ENCODE data around the gene PON2.

Gene PON2

DNA sequence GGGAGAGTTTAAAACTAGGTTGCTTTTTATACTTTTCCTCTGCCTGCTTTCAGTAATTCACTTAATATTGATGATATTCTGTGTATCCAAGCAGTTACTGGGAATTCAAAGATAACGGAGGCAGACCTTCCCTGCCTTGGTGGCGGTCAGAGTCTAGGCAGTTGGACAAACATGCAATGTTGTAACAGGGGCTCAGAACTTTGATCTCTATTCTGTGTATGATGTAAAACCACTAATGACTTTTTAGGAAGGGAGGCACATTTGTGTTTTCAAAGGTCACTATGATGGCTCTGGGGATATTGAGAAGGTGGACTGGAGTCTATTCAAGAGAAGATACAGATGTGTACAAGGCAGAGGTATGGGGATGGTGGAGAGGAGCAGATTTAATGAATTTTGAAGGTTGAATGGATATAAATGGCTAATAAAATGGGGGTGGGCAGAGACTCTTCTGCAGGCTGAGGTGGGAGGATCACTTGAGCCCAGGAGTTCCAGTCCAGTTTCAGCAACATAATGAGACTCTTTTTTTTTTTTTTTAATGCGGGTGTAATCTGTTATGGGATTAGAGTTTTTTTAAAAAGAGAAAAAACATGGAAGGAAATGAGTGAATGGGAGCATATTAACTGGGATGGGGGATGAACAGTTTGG lies 5.7 kb upstream of the PON2 start:
- Histone ChIP-seq H3K4me3 (ENCODE audit: low read depth in 1 of 2, low read length in 2 of 2) (no peak overlapping the region), H3K27ac (ENCODE audit: low read depth, low read length) (no peak overlapping the region), H3K36me3 (ENCODE audit: insufficient read depth, low read length) (no peaks in the 10 kb centered on the region), H3K9me3 (ENCODE audit: low read length) (no peaks in the 10 kb centered on the region), H3K9ac (ENCODE audit: low read length) (no peak overlapping the region), H3K27me3 (ENCODE audit: control insufficient read depth in 1 of 2, insufficient read depth in 2 of 2, low read length in 2 of 2) (no peaks in the 10 kb centered on the region), H3K4me1 (ENCODE audit: insufficient read depth, low read length) (no peaks in the 10 kb centered on the region)

DNA sequence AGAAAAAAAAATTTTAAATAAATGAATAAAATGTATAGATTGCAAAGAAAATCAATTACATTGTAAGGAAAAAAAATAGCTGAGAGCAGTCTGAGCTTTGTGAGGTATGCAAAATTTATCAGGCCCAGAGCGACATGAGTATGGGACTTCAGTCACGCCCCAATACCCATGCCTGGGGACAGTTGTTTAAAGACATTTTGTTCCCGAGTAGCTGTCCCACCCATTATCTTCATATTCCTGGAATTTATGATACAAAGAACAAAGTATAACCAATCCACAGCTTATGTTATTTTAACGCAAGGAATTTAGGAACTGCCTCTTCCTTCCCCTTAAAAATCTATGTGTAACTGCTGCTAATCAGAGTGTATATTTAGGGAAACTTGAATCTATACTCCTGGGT lies 1.6 kb upstream of the PON2 start:
- no peak overlapping the region for H3K4me3 ChIP-seq (ENCODE audit: low read depth in 1 of 2, low read length in 2 of 2)
- H3K27ac ChIP-seq (ENCODE audit: low read depth, low read length) = no peak overlapping the region
- no peak overlapping the region for H3K9ac ChIP-seq (ENCODE audit: low read length)
- no peaks in the 10 kb centered on the region for H3K27me3 ChIP-seq (ENCODE audit: control insufficient read depth in 1 of 2, insufficient read depth in 2 of 2, low read length in 2 of 2)
- H3K36me3 ChIP-seq (ENCODE audit: insufficient read depth, low read length) = no peaks in the 10 kb centered on the region
- H3K4me1 ChIP-seq (ENCODE audit: insufficient read depth, low read length) = peaks cover 5% of the 10 kb centered on the region
- H3K9me3 ChIP-seq (ENCODE audit: low read length) = no peaks in the 10 kb centered on the region

DNA sequence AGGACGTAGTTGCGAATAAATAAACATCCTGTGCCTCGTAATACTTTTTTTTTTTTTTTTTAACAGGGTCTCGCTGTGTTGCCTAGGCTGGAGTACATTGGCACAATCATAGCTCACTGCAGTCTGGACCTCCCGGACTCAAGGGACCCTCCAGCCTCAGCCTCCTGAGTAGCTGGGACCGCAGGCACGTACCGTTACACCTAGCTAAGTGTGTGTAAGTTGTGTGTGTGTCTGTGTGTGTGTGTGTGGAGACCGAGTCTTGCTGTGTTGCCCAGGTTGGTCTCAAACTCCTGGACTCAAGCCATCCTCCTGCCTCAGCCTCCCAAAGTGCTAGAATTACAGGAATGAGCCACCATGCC lies 573 bp upstream of the PON2 start:
- H3K4me1 ChIP-seq (ENCODE audit: insufficient read depth, low read length) = peaks cover 5% of the 10 kb centered on the region
- no peaks in the 10 kb centered on the region for H3K27me3 ChIP-seq (ENCODE audit: control insufficient read depth in 1 of 2, insufficient read depth in 2 of 2, low read length in 2 of 2)
- peak overlapping the region; percentile 78 for H3K27ac ChIP-seq (ENCODE audit: low read depth, low read length)
- no peaks in the 10 kb centered on the region for H3K9me3 ChIP-seq (ENCODE audit: low read length)
- peak overlapping the region; percentile 96 for H3K9ac ChIP-seq (ENCODE audit: low read length)
- H3K4me3 ChIP-seq (ENCODE audit: low read depth in 1 of 2, low read length in 2 of 2) = peak overlapping the region; percentile 45 to 87
- no peaks in the 10 kb centered on the region for H3K36me3 ChIP-seq (ENCODE audit: insufficient read depth, low read length)

DNA sequence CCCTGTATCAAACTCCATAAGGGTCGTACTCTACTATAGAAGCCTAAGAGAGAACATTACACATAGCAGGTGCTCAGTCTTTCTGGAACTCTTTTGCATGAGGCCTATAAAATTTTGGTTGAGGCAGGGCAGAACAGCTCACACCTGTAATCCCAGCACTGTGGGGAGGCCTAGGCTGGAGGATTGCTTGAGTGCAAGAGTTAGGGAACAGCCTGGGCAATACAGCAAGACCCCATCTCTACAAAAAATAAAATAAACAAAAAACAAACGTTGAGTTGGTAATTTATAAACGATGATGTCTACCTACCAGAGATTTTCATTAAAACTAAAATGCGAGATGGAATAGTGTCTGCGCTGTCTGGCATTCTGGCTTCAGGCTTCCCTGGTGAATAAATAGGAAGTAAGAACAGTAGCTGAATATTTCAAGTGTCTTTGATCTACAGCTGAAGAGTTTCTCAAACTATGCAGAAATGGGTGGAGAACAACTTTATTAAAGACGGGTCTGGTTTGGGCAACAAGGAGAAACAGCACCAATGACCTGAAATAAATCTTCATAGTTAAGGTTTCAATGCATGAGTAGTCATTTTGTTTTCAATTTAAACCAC lies 774 bp downstream of the PON2 start:
- H3K27ac ChIP-seq (ENCODE audit: low read depth, low read length) = peak overlapping the region; percentile 78
- peaks cover 5% of the 10 kb centered on the region for H3K4me1 ChIP-seq (ENCODE audit: insufficient read depth, low read length)
- no peaks in the 10 kb centered on the region for H3K36me3 ChIP-seq (ENCODE audit: insufficient read depth, low read length)
- no peaks in the 10 kb centered on the region for H3K27me3 ChIP-seq (ENCODE audit: control insufficient read depth in 1 of 2, insufficient read depth in 2 of 2, low read length in 2 of 2)
- no peaks in the 10 kb centered on the region for H3K9me3 ChIP-seq (ENCODE audit: low read length)
- H3K9ac ChIP-seq (ENCODE audit: low read length) = peak overlapping the region; percentile 96
- peak overlapping the region; percentile 45 to 87 for H3K4me3 ChIP-seq (ENCODE audit: low read depth in 1 of 2, low read length in 2 of 2)

DNA sequence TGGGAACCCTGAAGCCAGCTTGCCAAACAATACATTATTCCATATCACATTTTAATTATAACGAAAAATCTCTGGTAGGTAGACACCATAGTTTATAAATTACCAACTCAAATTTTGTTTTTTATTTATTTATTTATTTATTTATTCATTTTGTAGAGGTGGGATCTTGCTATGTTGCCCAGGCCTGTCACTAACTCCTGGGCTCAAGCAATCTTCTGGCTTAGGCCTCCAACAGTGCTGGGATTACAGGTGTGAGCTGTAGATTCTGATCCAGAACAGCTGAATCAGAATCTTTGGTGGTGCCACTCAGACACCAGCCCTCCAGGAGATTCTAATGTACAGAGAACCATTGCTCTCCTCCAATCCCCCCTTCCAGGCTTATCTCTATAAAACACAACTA lies 1.7 kb downstream of the PON2 start:
- no peaks in the 10 kb centered on the region for H3K36me3 ChIP-seq (ENCODE audit: insufficient read depth, low read length)
- H3K4me1 ChIP-seq (ENCODE audit: insufficient read depth, low read length) = peaks cover 5% of the 10 kb centered on the region
- no peak overlapping the region for H3K9ac ChIP-seq (ENCODE audit: low read length)
- H3K9me3 ChIP-seq (ENCODE audit: low read length) = no peaks in the 10 kb centered on the region
- H3K4me3 ChIP-seq (ENCODE audit: low read depth in 1 of 2, low read length in 2 of 2) = no peak overlapping the region
- no peak overlapping the region for H3K27ac ChIP-seq (ENCODE audit: low read depth, low read length)
- no peaks in the 10 kb centered on the region for H3K27me3 ChIP-seq (ENCODE audit: control insufficient read depth in 1 of 2, insufficient read depth in 2 of 2, low read length in 2 of 2)

DNA sequence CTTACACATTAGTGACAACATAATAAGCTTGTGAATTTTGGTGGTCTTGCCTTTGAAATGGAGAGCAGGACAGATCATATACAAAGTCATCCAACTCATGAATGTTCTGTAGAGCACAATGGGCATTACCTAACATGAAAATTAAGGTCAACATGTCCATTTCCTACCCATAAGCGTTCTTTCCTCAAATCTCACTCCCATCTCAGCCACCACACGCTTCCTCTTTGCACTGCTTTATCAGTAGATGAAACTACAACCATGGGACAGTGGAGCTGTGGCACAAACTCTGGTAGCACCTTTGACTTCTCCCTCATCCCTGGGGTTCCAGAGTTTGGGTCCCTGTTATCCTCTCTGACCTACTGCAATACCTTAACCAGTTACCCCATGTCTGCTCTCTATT lies 2.2 kb downstream of the PON2 start:
- no peaks in the 10 kb centered on the region for H3K36me3 ChIP-seq (ENCODE audit: insufficient read depth, low read length)
- no peak overlapping the region for H3K4me3 ChIP-seq (ENCODE audit: low read depth in 1 of 2, low read length in 2 of 2)
- no peaks in the 10 kb centered on the region for H3K27me3 ChIP-seq (ENCODE audit: control insufficient read depth in 1 of 2, insufficient read depth in 2 of 2, low read length in 2 of 2)
- no peaks in the 10 kb centered on the region for H3K9me3 ChIP-seq (ENCODE audit: low read length)
- peaks cover 5% of the 10 kb centered on the region for H3K4me1 ChIP-seq (ENCODE audit: insufficient read depth, low read length)
- H3K27ac ChIP-seq (ENCODE audit: low read depth, low read length) = no peak overlapping the region
- H3K9ac ChIP-seq (ENCODE audit: low read length) = no peak overlapping the region

DNA sequence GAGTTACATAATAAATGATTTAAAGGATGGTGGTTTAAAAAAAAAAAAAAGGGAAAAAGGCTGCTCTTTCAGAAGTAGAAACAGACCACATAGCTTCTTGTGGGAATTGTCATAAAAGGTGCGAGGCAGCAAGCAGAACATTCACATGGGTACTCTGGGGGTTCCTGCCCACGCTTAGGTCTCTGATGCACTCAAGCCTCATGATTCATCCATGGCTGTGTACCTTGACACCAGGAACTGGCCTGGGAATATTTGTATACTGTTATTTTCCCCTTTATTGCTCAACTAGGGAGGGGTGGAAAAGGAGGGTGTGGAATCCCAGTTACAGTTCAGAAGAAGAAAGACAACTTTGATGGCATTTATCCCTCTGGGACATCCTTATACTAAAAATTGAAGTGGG lies 4.0 kb downstream of the PON2 start:
- no peaks in the 10 kb centered on the region for H3K9me3 ChIP-seq (ENCODE audit: low read length)
- no peak overlapping the region for H3K9ac ChIP-seq (ENCODE audit: low read length)
- peaks cover 5% of the 10 kb centered on the region for H3K4me1 ChIP-seq (ENCODE audit: insufficient read depth, low read length)
- no peak overlapping the region for H3K27ac ChIP-seq (ENCODE audit: low read depth, low read length)
- no peaks in the 10 kb centered on the region for H3K27me3 ChIP-seq (ENCODE audit: control insufficient read depth in 1 of 2, insufficient read depth in 2 of 2, low read length in 2 of 2)
- H3K4me3 ChIP-seq (ENCODE audit: low read depth in 1 of 2, low read length in 2 of 2) = no peak overlapping the region
- no peaks in the 10 kb centered on the region for H3K36me3 ChIP-seq (ENCODE audit: insufficient read depth, low read length)

DNA sequence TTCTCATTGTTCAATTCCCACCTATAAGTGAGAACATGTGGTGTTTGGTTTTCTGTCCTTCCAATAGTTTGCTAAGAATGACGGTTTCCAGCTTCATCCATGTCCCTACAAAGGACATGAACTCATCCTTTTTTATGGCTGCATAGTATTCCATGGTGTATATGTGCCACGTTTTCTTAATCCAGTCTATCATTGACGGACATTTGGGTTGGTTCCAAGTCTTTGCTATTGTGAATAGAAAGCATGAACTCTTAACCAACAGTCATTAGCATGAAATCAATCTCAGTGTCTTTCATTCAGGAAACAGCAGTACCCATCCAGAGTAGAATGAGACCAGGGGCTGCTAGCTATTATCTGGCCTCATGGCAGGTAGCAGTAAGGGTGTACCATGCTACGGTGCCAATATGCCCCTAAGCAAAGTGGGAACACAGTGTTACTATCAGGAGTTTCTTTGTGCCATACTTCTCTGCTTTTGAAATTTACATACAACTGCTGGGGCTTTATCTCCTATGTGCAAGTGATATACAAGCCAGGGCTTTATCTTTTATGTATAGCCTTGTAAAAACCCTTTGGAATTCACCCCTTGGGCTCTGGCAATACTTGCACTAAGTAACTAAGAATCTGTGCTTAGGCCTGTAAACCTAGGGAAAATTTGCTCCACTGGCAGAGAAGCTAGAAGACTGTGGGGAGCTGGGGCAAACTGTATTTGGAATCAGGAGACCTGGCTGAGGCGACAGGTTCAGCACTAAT lies 5.4 kb downstream of the PON2 start:
- H3K36me3 ChIP-seq (ENCODE audit: insufficient read depth, low read length) = no peaks in the 10 kb centered on the region
- H3K27ac ChIP-seq (ENCODE audit: low read depth, low read length) = no peak overlapping the region
- H3K9me3 ChIP-seq (ENCODE audit: low read length) = no peaks in the 10 kb centered on the region
- peaks cover 9% of the 10 kb centered on the region for H3K4me1 ChIP-seq (ENCODE audit: insufficient read depth, low read length)
- H3K27me3 ChIP-seq (ENCODE audit: control insufficient read depth in 1 of 2, insufficient read depth in 2 of 2, low read length in 2 of 2) = no peaks in the 10 kb centered on the region
- no peak overlapping the region for H3K4me3 ChIP-seq (ENCODE audit: low read depth in 1 of 2, low read length in 2 of 2)
- no peak overlapping the region for H3K9ac ChIP-seq (ENCODE audit: low read length)

DNA sequence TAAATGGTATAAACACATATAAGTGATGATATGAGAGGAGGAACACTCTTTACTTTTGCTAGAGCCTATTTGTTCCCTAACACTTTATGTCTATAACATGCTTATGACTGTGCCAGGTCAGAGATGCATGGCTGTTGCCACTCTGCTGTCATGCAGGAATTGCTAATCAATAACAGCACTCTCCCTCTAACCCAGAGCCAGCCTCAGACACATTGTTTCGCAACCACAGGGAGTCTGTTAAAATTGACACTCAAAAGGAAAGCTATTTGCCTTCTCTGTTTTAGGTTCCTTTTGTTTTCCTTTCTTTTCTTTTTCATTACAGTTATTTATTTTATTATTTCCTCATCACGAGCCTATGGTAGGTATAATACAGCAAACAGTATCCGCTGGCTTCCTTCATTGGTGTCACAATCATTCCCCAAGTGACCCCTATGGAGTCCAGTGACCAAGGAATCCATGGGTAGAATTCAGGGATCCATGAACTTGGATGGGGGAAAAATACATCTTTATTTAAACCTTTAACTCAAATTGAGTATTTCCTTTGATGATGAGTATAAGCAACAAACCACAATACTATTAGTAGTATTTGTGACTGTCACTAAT lies 6.8 kb downstream of the PON2 start:
- H3K4me3 ChIP-seq (ENCODE audit: low read depth in 1 of 2, low read length in 2 of 2) = no peak overlapping the region
- H3K27ac ChIP-seq (ENCODE audit: low read depth, low read length) = no peak overlapping the region
- peaks cover 4% of the 10 kb centered on the region for H3K4me1 ChIP-seq (ENCODE audit: insufficient read depth, low read length)
- no peak overlapping the region for H3K9ac ChIP-seq (ENCODE audit: low read length)
- H3K27me3 ChIP-seq (ENCODE audit: control insufficient read depth in 1 of 2, insufficient read depth in 2 of 2, low read length in 2 of 2) = no peaks in the 10 kb centered on the region
- peaks cover 5% of the 10 kb centered on the region for H3K36me3 ChIP-seq (ENCODE audit: insufficient read depth, low read length)
- H3K9me3 ChIP-seq (ENCODE audit: low read length) = no peaks in the 10 kb centered on the region

DNA sequence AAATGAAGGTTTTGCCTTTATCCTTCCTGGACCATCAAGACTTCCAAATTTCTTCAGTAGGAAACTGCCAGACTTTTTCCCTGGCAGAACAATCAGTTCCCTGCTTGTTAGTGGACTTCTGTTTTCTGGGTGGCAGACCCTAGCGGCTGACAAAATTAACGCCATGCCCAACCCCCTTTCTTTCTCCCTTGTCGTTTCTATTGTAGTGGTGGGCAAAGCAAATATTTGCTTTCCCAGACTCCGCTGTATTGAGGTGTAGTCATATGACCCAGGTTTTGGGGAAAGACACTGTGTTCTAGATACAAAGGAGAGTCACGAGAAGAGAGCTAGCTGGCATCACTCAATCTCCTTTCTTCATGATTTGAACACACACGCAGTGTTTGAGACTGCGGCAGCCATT lies 7.7 kb downstream of the PON2 start:
- Histone ChIP-seq H3K9ac (ENCODE audit: low read length) (no peak overlapping the region), H3K9me3 (ENCODE audit: low read length) (no peaks in the 10 kb centered on the region), H3K36me3 (ENCODE audit: insufficient read depth, low read length) (peaks cover 5% of the 10 kb centered on the region), H3K4me3 (ENCODE audit: low read depth in 1 of 2, low read length in 2 of 2) (no peak overlapping the region), H3K4me1 (ENCODE audit: insufficient read depth, low read length) (peaks cover 4% of the 10 kb centered on the region), H3K27me3 (ENCODE audit: control insufficient read depth in 1 of 2, insufficient read depth in 2 of 2, low read length in 2 of 2) (no peaks in the 10 kb centered on the region), H3K27ac (ENCODE audit: low read depth, low read length) (no peak overlapping the region)

DNA sequence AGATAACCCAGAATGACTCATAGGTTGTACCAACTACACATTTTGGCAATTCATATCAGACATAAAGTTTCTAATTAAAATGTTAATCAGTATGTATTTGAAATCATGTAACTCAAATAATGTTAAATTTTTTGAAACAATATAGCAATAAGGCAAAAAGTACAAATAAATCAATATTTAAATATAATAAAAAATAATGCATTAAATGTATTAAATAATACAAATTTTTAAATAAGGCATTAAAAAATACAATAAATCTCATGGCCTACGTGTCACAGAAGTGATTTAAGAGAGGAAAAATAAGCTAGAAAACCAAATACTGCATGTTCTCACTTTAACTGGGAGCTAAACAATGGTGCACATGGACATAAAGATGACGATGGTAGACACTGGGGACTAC lies 9.1 kb downstream of the PON2 start:
- H3K4me3 ChIP-seq (ENCODE audit: low read depth in 1 of 2, low read length in 2 of 2) = no peak overlapping the region
- H3K27ac ChIP-seq (ENCODE audit: low read depth, low read length) = no peak overlapping the region
- no peak overlapping the region for H3K9ac ChIP-seq (ENCODE audit: low read length)
- peaks cover 5% of the 10 kb centered on the region for H3K36me3 ChIP-seq (ENCODE audit: insufficient read depth, low read length)
- no peaks in the 10 kb centered on the region for H3K27me3 ChIP-seq (ENCODE audit: control insufficient read depth in 1 of 2, insufficient read depth in 2 of 2, low read length in 2 of 2)
- H3K9me3 ChIP-seq (ENCODE audit: low read length) = no peaks in the 10 kb centered on the region
- peaks cover 4% of the 10 kb centered on the region for H3K4me1 ChIP-seq (ENCODE audit: insufficient read depth, low read length)
